ENCODE data around the gene CHID1.

DNA sequence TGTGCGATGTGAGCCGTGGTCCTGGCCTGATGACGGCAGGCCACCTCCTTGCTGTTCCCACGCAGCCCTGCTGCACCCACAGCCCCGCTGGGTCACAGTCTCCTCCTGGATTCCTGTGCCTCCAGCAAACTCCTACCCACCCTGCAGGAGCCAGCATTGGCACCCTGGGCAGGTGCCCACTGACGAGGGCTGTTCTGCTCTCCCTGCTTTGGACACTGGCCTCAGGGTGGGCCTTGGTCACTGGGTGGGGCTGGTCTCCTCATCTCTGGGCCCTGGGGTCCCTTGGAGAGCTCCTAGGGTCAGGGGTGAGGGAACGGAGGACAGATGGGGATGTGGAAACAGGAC, 55.3 kb downstream of the CHID1 start:
- TF ChIP-seq, protein P1, sequence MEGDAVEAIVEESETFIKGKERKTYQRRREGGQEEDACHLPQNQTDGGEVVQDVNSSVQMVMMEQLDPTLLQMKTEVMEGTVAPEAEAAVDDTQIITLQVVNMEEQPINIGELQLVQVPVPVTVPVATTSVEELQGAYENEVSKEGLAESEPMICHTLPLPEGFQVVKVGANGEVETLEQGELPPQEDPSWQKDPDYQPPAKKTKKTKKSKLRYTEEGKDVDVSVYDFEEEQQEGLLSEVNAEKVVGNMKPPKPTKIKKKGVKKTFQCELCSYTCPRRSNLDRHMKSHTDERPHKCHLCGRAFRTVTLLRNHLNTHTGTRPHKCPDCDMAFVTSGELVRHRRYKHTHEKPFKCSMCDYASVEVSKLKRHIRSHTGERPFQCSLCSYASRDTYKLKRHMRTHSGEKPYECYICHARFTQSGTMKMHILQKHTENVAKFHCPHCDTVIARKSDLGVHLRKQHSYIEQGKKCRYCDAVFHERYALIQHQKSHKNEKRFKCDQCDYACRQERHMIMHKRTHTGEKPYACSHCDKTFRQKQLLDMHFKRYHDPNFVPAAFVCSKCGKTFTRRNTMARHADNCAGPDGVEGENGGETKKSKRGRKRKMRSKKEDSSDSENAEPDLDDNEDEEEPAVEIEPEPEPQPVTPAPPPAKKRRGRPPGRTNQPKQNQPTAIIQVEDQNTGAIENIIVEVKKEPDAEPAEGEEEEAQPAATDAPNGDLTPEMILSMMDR (IDR thresholded peaks at IDR 0.05; ENCODE audit: control extremely low read depth in 1 of 3, insufficient read depth in 1 of 3, low read depth in 1 of 3, low read length in 3 of 3) = no peak
- TF ChIP-seq ZNF274 (IDR thresholded peaks at IDR 0.05; ENCODE audit: borderline replicate concordance, extremely low read depth, low read length) (no peak), EGR1 (IDR thresholded peaks at IDR 0.05; ENCODE audit: borderline replicate concordance, low read depth, low read length) (no peak), CHD1 (IDR thresholded peaks at IDR 0.05; ENCODE audit: low read depth, low read length) (no peak), CEBPB (IDR thresholded peaks at IDR 0.05; ENCODE audit: low read depth, low read length) (no peak)
- TF ChIP-seq, protein P2, sequence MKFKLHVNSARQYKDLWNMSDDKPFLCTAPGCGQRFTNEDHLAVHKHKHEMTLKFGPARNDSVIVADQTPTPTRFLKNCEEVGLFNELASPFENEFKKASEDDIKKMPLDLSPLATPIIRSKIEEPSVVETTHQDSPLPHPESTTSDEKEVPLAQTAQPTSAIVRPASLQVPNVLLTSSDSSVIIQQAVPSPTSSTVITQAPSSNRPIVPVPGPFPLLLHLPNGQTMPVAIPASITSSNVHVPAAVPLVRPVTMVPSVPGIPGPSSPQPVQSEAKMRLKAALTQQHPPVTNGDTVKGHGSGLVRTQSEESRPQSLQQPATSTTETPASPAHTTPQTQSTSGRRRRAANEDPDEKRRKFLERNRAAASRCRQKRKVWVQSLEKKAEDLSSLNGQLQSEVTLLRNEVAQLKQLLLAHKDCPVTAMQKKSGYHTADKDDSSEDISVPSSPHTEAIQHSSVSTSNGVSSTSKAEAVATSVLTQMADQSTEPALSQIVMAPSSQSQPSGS (IDR thresholded peaks at IDR 0.05; ENCODE audit: low read length) = no peak
